B cell (primary cell): Measurements from ENCODE around the gene PTGER2. TPM values are rescaled to one million over a fixed set of nuclear protein-coding genes. Genes with fewer than 3 reads are reported as not detected.

Experiments
- ATAC-seq: fragments of 200-7000 bp; cut with Tn5 transposase; one replicate; pipeline ENCODE4 v1.10.0; 2021; ENCODE audit warnings: low read depth, mild to moderate bottlenecking, moderate number of reproducible peaks, moderate library complexity
- CTCF ChIA-PET: fragments of 350-600 bp; sonication (Branson Sonifier 250); formaldehyde crosslinking; loops from one replicate; lab custom pipeline; 2021; ENCODE audit warnings: antibody characterized with exemption, inconsistent platforms; lab: Charles Lee
- POLR2A ChIA-PET: fragments of 350-600 bp; sonication (Branson Sonifier 250); formaldehyde crosslinking; loops from one replicate; lab custom pipeline; 2021; ENCODE audit warnings: antibody characterized with exemption; lab: Charles Lee
- DNase-seq: peaks from one replicate; pipeline ENCODE4 v3.0.0; 2013
- H2AFZ ChIP-seq: 2 replicates; pipeline ENCODE4 v1.6.1; 2012; ENCODE audit warnings: mild to moderate bottlenecking, low read depth, low read length; ENCODE audit not compliant: insufficient read depth, poor library complexity, severe bottlenecking
- H3K27ac ChIP-seq, 2 donors: 1 replicate in 1 of 2; 2 replicates in 1 of 2; pipeline ENCODE4 v1.5.1; 2012 to 2013; ENCODE audit warnings: low read length in 2 of 2, mild to moderate bottlenecking in 2 of 2, moderate library complexity in 1 of 2
- H3K27me3 ChIP-seq, 4 experiments: fragments of 200-600 bp in 1 of 4; sonication (generic) in 1 of 4; replicated peaks in 1 of 4; 1 replicate in 2 of 4; 2 replicates in 2 of 4; pipeline versions ENCODE4 v1.6.1 to v1.7.0; 2013 to 2016; ENCODE audit warnings: low read length in 3 of 4, mild to moderate bottlenecking in 2 of 4, mixed read lengths in 1 of 4, moderate library complexity in 1 of 4; ENCODE audit not compliant: insufficient read depth in 4 of 4, control insufficient read depth in 3 of 4; ENCODE audit errors: control extremely low read depth in 1 of 4
- H3K36me3 ChIP-seq, 2 experiments: replicated peaks in 1 of 2; 1 replicate in 1 of 2; 2 replicates in 1 of 2; pipeline versions ENCODE4 v1.6.1 to v1.7.1; 2013; ENCODE audit warnings: low read length in 1 of 2; ENCODE audit not compliant: insufficient read depth in 2 of 2, control insufficient read depth in 1 of 2; ENCODE audit errors: control extremely low read depth in 1 of 2, extremely low read depth in 1 of 2
- H3K4me1 ChIP-seq, 2 donors: fragments of 200-600 bp in 1 of 2; sonication (generic) in 1 of 2; 1 replicate in 1 of 2; 2 replicates in 1 of 2; pipeline versions ENCODE4 v1.5.1 to v1.6.1; 2013 to 2017; ENCODE audit warnings: low read length in 2 of 2; ENCODE audit not compliant: control insufficient read depth in 2 of 2, insufficient read depth in 2 of 2
- H3K4me2 ChIP-seq: replicated peaks from 2 replicates; pipeline ENCODE3; 2012; ENCODE audit warnings: mild to moderate bottlenecking, low read depth, low read length; ENCODE audit not compliant: poor library complexity, severe bottlenecking
- H3K4me3 ChIP-seq, 5 experiments: fragments of 200-600 bp in 1 of 5; sonication (generic) in 1 of 5; 1 replicate in 3 of 5; 2 replicates in 2 of 5; pipeline versions ENCODE4 v1.5.1 to v1.7.0; 2011 to 2016; ENCODE audit warnings: low read length in 4 of 5, mild to moderate bottlenecking in 4 of 5, low read depth in 2 of 5, control low read depth in 1 of 5, moderate library complexity in 1 of 5; ENCODE audit not compliant: insufficient read depth in 1 of 5; ENCODE audit errors: control extremely low read depth in 1 of 5, extremely low read depth in 1 of 5
- H3K79me2 ChIP-seq: fragments of 200-600 bp; sonication (generic); one replicate; pipeline ENCODE4 v1.6.0; 2016; ENCODE audit warnings: low read length; ENCODE audit not compliant: control insufficient read depth, insufficient read depth
- H3K9ac ChIP-seq: fragments of 200-600 bp; sonication (generic); 2 replicates; pipeline ENCODE4 v1.6.1; 2017; ENCODE audit warnings: mild to moderate bottlenecking, low read length, moderate library complexity
- H3K9me3 ChIP-seq, 3 donors: one replicate each; pipeline versions ENCODE4 v1.6.1 to v1.7.1; 2013; ENCODE audit warnings: low read length in 2 of 3; ENCODE audit not compliant: control insufficient read depth in 2 of 3, insufficient read depth in 1 of 3; ENCODE audit errors: control extremely low read depth in 1 of 3
- H4K20me1 ChIP-seq: 2 replicates; pipeline ENCODE4 v1.6.0; 2012; ENCODE audit warnings: mild to moderate bottlenecking, low read length; ENCODE audit not compliant: insufficient read depth, control insufficient read depth, poor library complexity, severe bottlenecking
- H3K27ac Mint-ChIP-seq: one replicate; pipeline ENCODE4 v1.8.0; 2021; ENCODE audit warnings: mixed read lengths
- H3K27me3 Mint-ChIP-seq: one replicate; pipeline ENCODE4 v1.8.0; 2021; ENCODE audit warnings: mixed read lengths
- H3K4me1 Mint-ChIP-seq: one replicate; pipeline ENCODE4 v1.8.0; 2021; ENCODE audit warnings: mixed read lengths
- H3K4me3 Mint-ChIP-seq: one replicate; pipeline ENCODE4 v1.8.0; 2021; ENCODE audit warnings: mixed read lengths
- H3K9me3 Mint-ChIP-seq: one replicate; pipeline ENCODE4 v1.8.0; 2022; ENCODE audit warnings: mixed read lengths; ENCODE audit not compliant: insufficient read depth
- CTCF ChIP-seq: fragments of 200-600 bp; IDR thresholded peaks from one replicate; pipeline ENCODE4 v1.8.0; 2022; ENCODE audit warnings: antibody characterized with exemption, mild to moderate bottlenecking
- EZH2 ChIP-seq: IDR thresholded peaks from 2 replicates; pipeline ENCODE4 v1.6.1; 2012; ENCODE audit warnings: borderline replicate concordance, low read depth, mild to moderate bottlenecking, moderate library complexity, low read length; ENCODE audit not compliant: insufficient read depth, poor library complexity, severe bottlenecking
- WGBS: methylation state at CpG from one replicate; pipeline ENCODE4 v1.1.5; 2013; ENCODE audit warnings: missing lambda C conversion rate; ENCODE audit not compliant: insufficient coverage; 5-methylcytosine and 5-hydroxymethylcytosine counted together
- intact Hi-C: fragments of 100-400 bp; cut with micrococcal nuclease; formaldehyde crosslinking; loops from one replicate; pipeline ENCODE4 v1.10.0; 2022
- polyA plus RNA-seq: library from polyadenylated mRNA; depleted of rRNA; stranded (reverse); fragments of >200 nt; gene quantifications from 2 replicates; pipeline ENCODE4 v1.2.3, GENCODE V29; 2012
- total RNA-seq, 2 donors: library from RNA; stranded (reverse); fragments of 120-200 nt in 1 of 2; gene quantifications; 1 replicate in 1 of 2; 2 replicates in 1 of 2; pipeline versions ENCODE4 v1.2.3 to v1.2.4, GENCODE V29; 2013 to 2022

The PTGER2 gene
- total and polyA plus RNA-seq, 2 donors (not counting 1 experiment from before 2014, with no cell fraction given), result 0.32 to 0.92 TPM

DNA sequence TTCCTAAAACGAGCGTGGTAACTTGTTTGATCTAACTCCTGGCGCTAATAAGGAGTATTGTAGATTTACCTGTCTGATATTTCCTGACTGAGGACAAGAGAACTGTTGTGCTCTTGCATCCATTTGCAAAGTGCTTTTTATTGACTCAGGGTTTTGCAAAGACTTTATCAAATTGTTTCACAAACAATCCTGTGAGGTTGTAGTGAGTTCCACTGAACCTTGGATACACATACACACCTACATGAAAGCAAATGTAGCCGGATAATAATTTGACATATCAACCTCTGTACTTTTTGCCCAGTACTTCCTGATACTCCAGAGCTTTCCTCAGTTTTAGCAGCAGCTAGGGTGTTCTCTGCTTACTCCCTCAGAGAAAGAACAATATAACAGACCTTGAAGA is 6.7 kb upstream of the PTGER2 start:
- Histone ChIP-seq H3K9me3 (no peaks in the 10 kb centered on the region), H3K36me3 (no peaks in the 10 kb centered on the region), H3K4me1 (peaks cover 16 to 21% of the 10 kb centered on the region in 2 donors), H2AFZ (no peak overlapping the region), H3K27ac (no peak overlapping the region), H3K9ac (no peak overlapping the region), H3K4me2 (no peak overlapping the region), H3K79me2 (no peaks in the 10 kb centered on the region), H3K4me3 (no peak overlapping the region), H3K27me3 (peaks cover 0 to 15% (median 0%) of the 10 kb centered on the region in 4 experiments), H4K20me1 (no peaks in the 10 kb centered on the region)
- ChIA-PET CTCF (no interaction called here), POLR2A (no interaction called here)
- Mint-ChIP-seq H3K4me3 (no peak overlapping the region), H3K27ac (no peak overlapping the region), H3K9me3 (no peaks in the 10 kb centered on the region), H3K27me3 (peaks cover 6% of the 10 kb centered on the region), H3K4me1 (peaks cover 16% of the 10 kb centered on the region)
- no peak for TF ChIP-seq EZH2
- TF ChIP-seq CTCF, result no peak
- WGBS, result 93% methylated on average over 3 of the region's 4 CpGs
- intact Hi-C loops, result no loop called here
- no peak for DNase-seq
- ATAC-seq, result no peak

DNA sequence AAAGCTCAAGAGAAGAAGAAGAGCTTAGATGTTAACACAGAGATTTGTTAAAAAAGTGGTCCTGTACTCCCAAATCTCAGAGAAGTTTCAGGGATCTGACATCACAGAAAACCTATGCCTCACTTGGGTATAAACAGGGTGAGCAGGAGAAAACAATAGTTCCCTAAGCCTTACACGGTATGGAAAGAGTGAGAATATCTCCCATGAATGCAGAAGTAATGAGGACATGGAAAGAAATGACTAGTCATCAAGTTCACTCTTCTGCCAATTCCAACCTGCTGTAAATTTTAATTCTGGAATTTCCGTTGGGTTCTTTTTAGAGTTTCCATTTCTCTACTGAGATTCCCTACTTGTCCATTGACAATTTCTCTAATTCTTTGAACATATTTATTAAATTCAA is 6.2 kb upstream of the PTGER2 start:
- peaks cover 9% of the 10 kb centered on the region for H3K27me3 Mint-ChIP-seq
- no peaks in the 10 kb centered on the region for H3K9me3 Mint-ChIP-seq
- ChIA-PET CTCF (no interaction called here), POLR2A (no interaction called here)
- H3K4me1 Mint-ChIP-seq, result peaks cover 20% of the 10 kb centered on the region
- Histone ChIP-seq H3K4me2 (no peak overlapping the region), H3K9me3 (no peaks in the 10 kb centered on the region), H3K27ac (no peak overlapping the region), H3K4me3 (no peak overlapping the region), H3K27me3 (peaks cover 0 to 18% (median 3%) of the 10 kb centered on the region in 4 experiments), H3K79me2 (no peaks in the 10 kb centered on the region), H3K4me1 (peaks cover 21 to 26% of the 10 kb centered on the region in 2 donors), H2AFZ (no peak overlapping the region), H4K20me1 (no peaks in the 10 kb centered on the region), H3K9ac (no peak overlapping the region), H3K36me3 (no peaks in the 10 kb centered on the region)
- TF ChIP-seq EZH2 (no peak), CTCF (no peak)
- no peak overlapping the region for H3K4me3 Mint-ChIP-seq
- no peak for ATAC-seq
- WGBS, result no CpG with 5 or more reads among the region's 2 CpGs
- H3K27ac Mint-ChIP-seq, result no peak overlapping the region
- intact Hi-C loops, result no loop called here
- no peak for DNase-seq
